Measurements from ENCODE around the gene RNF34. TPM values are rescaled to one million over a fixed set of nuclear protein-coding genes. Genes with fewer than 3 reads are reported as not detected.

RNF34 gene
- total and polyA plus RNA-seq, 2 of the 13 experiments (the other 11 are each of a cell fraction or from before 2014, with no cell fraction given): 36.8 to 53.2 TPM

GRCh38 chr12:121371404-121371803, 28.5 kb upstream of the RNF34 start (continued):
- TF ChIP-seq NR2F6 (IDR thresholded peaks at IDR 0.05) (peak; percentile 93), NR2F6 (CRISPR knock-in tag; IDR thresholded peaks at IDR 0.05) (peak; percentile 97), SAP130 (CRISPR knock-in tag; IDR thresholded peaks at IDR 0.05; ENCODE audit: low read depth) (peak; percentile 26), ZMYM3 (CRISPR knock-in tag; IDR thresholded peaks at IDR 0.05) (peak; percentile 36; the same call in 1 of the 2 replicates), NR2C2 (CRISPR knock-in tag; IDR thresholded peaks at IDR 0.05; ENCODE audit: borderline replicate concordance) (peak; percentile 48; the same call in 1 of the 2 replicates), NR2F1 (CRISPR knock-in tag; IDR thresholded peaks at IDR 0.05) (peak; percentile 82 to 87), ZNF382 (CRISPR knock-in tag; IDR thresholded peaks at IDR 0.05; ENCODE audit: borderline replicate concordance) (no peak), SOX13 (IDR thresholded peaks at IDR 0.05) (no peak), SOX13 (CRISPR knock-in tag; conservative IDR thresholded peaks at IDR 0.05 in 1 of 2, IDR thresholded peaks at IDR 0.05 in 1 of 2) (no peak; a peak in 1 of 4 replicates), SP5 (CRISPR knock-in tag; IDR thresholded peaks at IDR 0.05; ENCODE audit: borderline replicate concordance, low read depth) (peak; percentile 24; the same call in 1 of the 2 replicates), THAP11 (CRISPR knock-in tag; IDR thresholded peaks at IDR 0.05) (0 out of 2 replicates have a peak, but pooled peaks have one; percentile 16), HNF4A (CRISPR knock-in tag; IDR thresholded peaks at IDR 0.05) (peak; percentile 46), RXRA (CRISPR knock-in tag; IDR thresholded peaks at IDR 0.05) (peak; percentile 18; the same call in 1 of the 2 replicates), GATAD2A (CRISPR knock-in tag; IDR thresholded peaks at IDR 0.05) (0 out of 2 replicates have a peak, but pooled peaks have one; percentile 21), ZNF460 (CRISPR knock-in tag; IDR thresholded peaks at IDR 0.05; ENCODE audit: borderline replicate concordance) (peak; percentile 94), KAT7 (CRISPR knock-in tag; IDR thresholded peaks at IDR 0.05; ENCODE audit: borderline replicate concordance) (0 out of 2 replicates have a peak, but pooled peaks have one; percentile 24), RARA (CRISPR knock-in tag; IDR thresholded peaks at IDR 0.05) (peak; percentile 82)
- TF ChIP-seq, protein P1, sequence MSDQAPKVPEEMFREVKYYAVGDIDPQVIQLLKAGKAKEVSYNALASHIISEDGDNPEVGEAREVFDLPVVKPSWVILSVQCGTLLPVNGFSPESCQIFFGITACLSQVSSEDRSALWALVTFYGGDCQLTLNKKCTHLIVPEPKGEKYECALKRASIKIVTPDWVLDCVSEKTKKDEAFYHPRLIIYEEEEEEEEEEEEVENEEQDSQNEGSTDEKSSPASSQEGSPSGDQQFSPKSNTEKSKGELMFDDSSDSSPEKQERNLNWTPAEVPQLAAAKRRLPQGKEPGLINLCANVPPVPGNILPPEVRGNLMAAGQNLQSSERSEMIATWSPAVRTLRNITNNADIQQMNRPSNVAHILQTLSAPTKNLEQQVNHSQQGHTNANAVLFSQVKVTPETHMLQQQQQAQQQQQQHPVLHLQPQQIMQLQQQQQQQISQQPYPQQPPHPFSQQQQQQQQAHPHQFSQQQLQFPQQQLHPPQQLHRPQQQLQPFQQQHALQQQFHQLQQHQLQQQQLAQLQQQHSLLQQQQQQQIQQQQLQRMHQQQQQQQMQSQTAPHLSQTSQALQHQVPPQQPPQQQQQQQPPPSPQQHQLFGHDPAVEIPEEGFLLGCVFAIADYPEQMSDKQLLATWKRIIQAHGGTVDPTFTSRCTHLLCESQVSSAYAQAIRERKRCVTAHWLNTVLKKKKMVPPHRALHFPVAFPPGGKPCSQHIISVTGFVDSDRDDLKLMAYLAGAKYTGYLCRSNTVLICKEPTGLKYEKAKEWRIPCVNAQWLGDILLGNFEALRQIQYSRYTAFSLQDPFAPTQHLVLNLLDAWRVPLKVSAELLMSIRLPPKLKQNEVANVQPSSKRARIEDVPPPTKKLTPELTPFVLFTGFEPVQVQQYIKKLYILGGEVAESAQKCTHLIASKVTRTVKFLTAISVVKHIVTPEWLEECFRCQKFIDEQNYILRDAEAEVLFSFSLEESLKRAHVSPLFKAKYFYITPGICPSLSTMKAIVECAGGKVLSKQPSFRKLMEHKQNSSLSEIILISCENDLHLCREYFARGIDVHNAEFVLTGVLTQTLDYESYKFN (CRISPR knock-in tag; conservative IDR thresholded peaks at IDR 0.05): 0 out of 2 replicates have a peak, but pooled peaks have one; percentile 15
- TF ChIP-seq, protein P2, sequence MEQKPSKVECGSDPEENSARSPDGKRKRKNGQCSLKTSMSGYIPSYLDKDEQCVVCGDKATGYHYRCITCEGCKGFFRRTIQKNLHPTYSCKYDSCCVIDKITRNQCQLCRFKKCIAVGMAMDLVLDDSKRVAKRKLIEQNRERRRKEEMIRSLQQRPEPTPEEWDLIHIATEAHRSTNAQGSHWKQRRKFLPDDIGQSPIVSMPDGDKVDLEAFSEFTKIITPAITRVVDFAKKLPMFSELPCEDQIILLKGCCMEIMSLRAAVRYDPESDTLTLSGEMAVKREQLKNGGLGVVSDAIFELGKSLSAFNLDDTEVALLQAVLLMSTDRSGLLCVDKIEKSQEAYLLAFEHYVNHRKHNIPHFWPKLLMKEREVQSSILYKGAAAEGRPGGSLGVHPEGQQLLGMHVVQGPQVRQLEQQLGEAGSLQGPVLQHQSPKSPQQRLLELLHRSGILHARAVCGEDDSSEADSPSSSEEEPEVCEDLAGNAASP (CRISPR knock-in tag; IDR thresholded peaks at IDR 0.05; ENCODE audit: borderline replicate concordance): peak; percentile 44; the same call in 1 of the 2 replicates
- TF ChIP-seq, protein P3, sequence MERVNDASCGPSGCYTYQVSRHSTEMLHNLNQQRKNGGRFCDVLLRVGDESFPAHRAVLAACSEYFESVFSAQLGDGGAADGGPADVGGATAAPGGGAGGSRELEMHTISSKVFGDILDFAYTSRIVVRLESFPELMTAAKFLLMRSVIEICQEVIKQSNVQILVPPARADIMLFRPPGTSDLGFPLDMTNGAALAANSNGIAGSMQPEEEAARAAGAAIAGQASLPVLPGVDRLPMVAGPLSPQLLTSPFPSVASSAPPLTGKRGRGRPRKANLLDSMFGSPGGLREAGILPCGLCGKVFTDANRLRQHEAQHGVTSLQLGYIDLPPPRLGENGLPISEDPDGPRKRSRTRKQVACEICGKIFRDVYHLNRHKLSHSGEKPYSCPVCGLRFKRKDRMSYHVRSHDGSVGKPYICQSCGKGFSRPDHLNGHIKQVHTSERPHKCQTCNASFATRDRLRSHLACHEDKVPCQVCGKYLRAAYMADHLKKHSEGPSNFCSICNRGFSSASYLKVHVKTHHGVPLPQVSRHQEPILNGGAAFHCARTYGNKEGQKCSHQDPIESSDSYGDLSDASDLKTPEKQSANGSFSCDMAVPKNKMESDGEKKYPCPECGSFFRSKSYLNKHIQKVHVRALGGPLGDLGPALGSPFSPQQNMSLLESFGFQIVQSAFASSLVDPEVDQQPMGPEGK (CRISPR knock-in tag; IDR thresholded peaks at IDR 0.05): peak; percentile 77
- TF ChIP-seq, protein P4, sequence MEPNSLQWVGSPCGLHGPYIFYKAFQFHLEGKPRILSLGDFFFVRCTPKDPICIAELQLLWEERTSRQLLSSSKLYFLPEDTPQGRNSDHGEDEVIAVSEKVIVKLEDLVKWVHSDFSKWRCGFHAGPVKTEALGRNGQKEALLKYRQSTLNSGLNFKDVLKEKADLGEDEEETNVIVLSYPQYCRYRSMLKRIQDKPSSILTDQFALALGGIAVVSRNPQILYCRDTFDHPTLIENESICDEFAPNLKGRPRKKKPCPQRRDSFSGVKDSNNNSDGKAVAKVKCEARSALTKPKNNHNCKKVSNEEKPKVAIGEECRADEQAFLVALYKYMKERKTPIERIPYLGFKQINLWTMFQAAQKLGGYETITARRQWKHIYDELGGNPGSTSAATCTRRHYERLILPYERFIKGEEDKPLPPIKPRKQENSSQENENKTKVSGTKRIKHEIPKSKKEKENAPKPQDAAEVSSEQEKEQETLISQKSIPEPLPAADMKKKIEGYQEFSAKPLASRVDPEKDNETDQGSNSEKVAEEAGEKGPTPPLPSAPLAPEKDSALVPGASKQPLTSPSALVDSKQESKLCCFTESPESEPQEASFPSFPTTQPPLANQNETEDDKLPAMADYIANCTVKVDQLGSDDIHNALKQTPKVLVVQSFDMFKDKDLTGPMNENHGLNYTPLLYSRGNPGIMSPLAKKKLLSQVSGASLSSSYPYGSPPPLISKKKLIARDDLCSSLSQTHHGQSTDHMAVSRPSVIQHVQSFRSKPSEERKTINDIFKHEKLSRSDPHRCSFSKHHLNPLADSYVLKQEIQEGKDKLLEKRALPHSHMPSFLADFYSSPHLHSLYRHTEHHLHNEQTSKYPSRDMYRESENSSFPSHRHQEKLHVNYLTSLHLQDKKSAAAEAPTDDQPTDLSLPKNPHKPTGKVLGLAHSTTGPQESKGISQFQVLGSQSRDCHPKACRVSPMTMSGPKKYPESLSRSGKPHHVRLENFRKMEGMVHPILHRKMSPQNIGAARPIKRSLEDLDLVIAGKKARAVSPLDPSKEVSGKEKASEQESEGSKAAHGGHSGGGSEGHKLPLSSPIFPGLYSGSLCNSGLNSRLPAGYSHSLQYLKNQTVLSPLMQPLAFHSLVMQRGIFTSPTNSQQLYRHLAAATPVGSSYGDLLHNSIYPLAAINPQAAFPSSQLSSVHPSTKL (CRISPR knock-in tag; IDR thresholded peaks at IDR 0.05): 0 out of 2 replicates have a peak, but pooled peaks have one; percentile 13
